HL-60 (cell line): ENCODE measurements around the gene GABRR2.

Source experiments
- DNase-seq, 2 experiments: peaks; one replicate each; pipeline ENCODE4 v3.0.0-alpha.2; 2010 to 2020; ENCODE audit warnings: low read depth in 1 of 2, low spot score in 1 of 2
- H3K27ac ChIP-seq: fragments of 250-450 bp; sonication (Bioruptor Pico); replicated peaks from 2 replicates; pipeline ENCODE4 v1.5.1; 2020; ENCODE audit warnings: mild to moderate bottlenecking, moderate library complexity
- H3K27me3 ChIP-seq: fragments of 250-450 bp; sonication (Bioruptor Pico); 2 replicates; pipeline ENCODE4 v1.5.1; 2021; ENCODE audit warnings: mild to moderate bottlenecking, moderate library complexity; ENCODE audit not compliant: insufficient read depth, poor library complexity, severe bottlenecking
- H3K4me3 ChIP-seq: replicated peaks from 2 replicates; pipeline ENCODE4 v1.5.1; 2011; ENCODE audit warnings: mild to moderate bottlenecking, control low read depth, low read length; ENCODE audit not compliant: insufficient read depth
- CTCF ChIP-seq: IDR thresholded peaks from one replicate; pipeline ENCODE4 v1.5.1; 2011; ENCODE audit warnings: low read length, control low read depth, inconsistent platforms; ENCODE audit not compliant: insufficient read depth
- GABPA ChIP-seq: IDR thresholded peaks from 2 replicates; pipeline ENCODE4 v1.6.1; 2012; ENCODE audit warnings: low read depth
- POLR2AphosphoS5 ChIP-seq: IDR thresholded peaks from 2 replicates; pipeline ENCODE4 v1.6.1; 2012; ENCODE audit warnings: low read depth
- REST ChIP-seq: IDR thresholded peaks from 2 replicates; pipeline ENCODE4 v1.6.1; 2012; ENCODE audit warnings: low read depth; ENCODE audit not compliant: insufficient replicate concordance
- SPI1 ChIP-seq: IDR thresholded peaks from 2 replicates; pipeline ENCODE4 v1.6.1; 2012; ENCODE audit warnings: low read depth, mild to moderate bottlenecking, borderline replicate concordance

Gene GABRR2

GRCh38 chr6:89217299-89217910, 97.7 kb downstream of the GABRR2 start, which contains the start of gene GABRR1:
TSS of gene GABRR1 (minus strand) at chr6:89217358. CDS start at chr6:89217322, 36 bp downstream.
- Histone ChIP-seq H3K4me3 (no peak within 1 kb of the TSS), H3K27me3 (no peaks in the 10 kb centered on the region), H3K27ac (no peak within 1 kb of the TSS)
- no peak for TF ChIP-seq SPI1
- no peak for TF ChIP-seq GABPA
- no peak for TF ChIP-seq CTCF
- TF ChIP-seq REST, result no peak
- no peak for TF ChIP-seq POLR2AphosphoS5
- no peak for DNase-seq

GRCh38 chr6:89216411-89216810, 98.7 kb downstream of the GABRR2 start:
- H3K27me3 ChIP-seq, result no peaks in the 10 kb centered on the region
- H3K27ac ChIP-seq, result no peak overlapping the region
- H3K4me3 ChIP-seq, result no peak overlapping the region
- DNase-seq, result no peak
- TF ChIP-seq GABPA, result no peak
- TF ChIP-seq CTCF, result no peak
- no peak for TF ChIP-seq POLR2AphosphoS5
- TF ChIP-seq REST, result no peak
- no peak for TF ChIP-seq SPI1

GRCh38 chr6:89215391-89215790, 99.7 kb downstream of the GABRR2 start:
- H3K4me3 ChIP-seq, result no peak overlapping the region
- TF ChIP-seq CTCF (no peak), GABPA (no peak), SPI1 (no peak), REST (no peak), POLR2AphosphoS5 (no peak)
- H3K27me3 ChIP-seq, result no peaks in the 10 kb centered on the region
- H3K27ac ChIP-seq, result no peak overlapping the region
- peak in 1 of 2 experiments; percentile 43 for DNase-seq
